ENCODE measurements around the gene SIVA1. TPM values are rescaled to one million over a fixed set of nuclear protein-coding genes. Genes with fewer than 3 reads are reported as not detected.

The SIVA1 gene
- total and polyA plus RNA-seq, 2 of the 8 experiments (the other 6 are each of a cell fraction or from before 2014, with no cell fraction given): 123 to 589 TPM

DNA sequence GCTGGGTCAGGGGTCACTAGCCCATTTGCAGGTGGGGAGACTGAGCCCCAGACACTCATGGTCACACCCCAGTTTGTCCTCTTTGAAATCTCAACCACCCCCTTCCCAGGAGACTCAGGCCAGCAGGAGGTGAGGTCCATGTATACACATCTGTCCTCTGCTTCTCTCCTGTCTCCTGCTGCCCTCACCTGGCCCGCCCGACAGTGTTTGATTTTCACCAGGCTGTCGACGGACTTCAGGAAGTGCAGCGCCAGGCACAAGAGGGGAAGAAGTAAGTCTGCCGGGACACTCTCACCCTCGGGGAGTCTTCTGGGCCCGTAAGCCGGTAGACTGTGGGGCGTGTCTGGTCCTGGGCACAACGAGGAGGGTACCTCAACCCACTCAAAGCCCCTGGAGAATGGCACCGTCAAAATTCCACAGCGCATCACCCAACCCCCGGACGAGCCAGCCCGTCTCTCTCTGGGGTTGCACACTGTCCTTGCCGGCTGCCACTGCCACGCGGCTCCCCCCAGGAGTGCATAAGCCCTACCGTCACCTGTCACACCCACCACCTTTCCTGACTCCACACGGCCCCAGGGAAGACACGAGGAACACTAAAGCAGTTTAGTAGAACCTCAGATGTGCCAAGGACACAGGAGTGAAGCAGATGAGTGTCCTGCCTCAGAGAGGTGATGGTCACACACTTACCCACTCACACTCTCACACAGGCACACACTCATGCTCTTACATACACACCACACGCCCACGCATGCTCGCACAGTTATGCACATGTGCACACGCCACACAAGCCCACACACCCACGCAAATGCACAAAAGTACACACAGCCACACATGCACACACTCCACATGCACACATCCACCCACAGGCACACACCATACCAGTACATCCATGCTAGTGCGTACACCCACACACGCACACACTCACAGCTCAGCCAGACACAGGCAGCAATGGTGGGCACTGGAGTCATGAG, 13.1 kb upstream of the SIVA1 start (continued):
- no peak for TF ChIP-seq E2F6 (IDR thresholded peaks at IDR 0.05)
- TF ChIP-seq EGR1 (IDR thresholded peaks at IDR 0.05; ENCODE audit: borderline replicate concordance, low read depth, low read length): no peak
